Neuron (in vitro differentiated cells): Measurements from ENCODE around the gene NHSL2.

Experiments used
- H2AFZ ChIP-seq: one replicate; pipeline ENCODE4 v1.6.1; 2013; ENCODE audit warnings: low read depth, mild to moderate bottlenecking, inconsistent platforms, low read length, moderate library complexity
- H3K27me3 ChIP-seq: one replicate; pipeline ENCODE4 v1.6.1; 2013; ENCODE audit warnings: low read length; ENCODE audit not compliant: insufficient read depth
- H3K36me3 ChIP-seq: one replicate; pipeline ENCODE4 v1.6.1; 2013; ENCODE audit warnings: low read length; ENCODE audit not compliant: insufficient read depth
- H3K4me1 ChIP-seq: one replicate; pipeline ENCODE4 v1.6.1; 2013; ENCODE audit warnings: low read length; ENCODE audit not compliant: insufficient read depth
- H3K4me3 ChIP-seq: 2 replicates; pipeline ENCODE4 v1.5.1; 2013; ENCODE audit warnings: mild to moderate bottlenecking, low read length, moderate library complexity
- H3K9me3 ChIP-seq: one replicate; pipeline ENCODE4 v1.6.1; 2013; ENCODE audit warnings: low read length

NHSL2 gene

GRCh38 chrX:72031118-72031517 lies 120.5 kb downstream of the NHSL2 start:
- peaks cover 12% of the 10 kb centered on the region for H3K4me1 ChIP-seq
- H3K4me3 ChIP-seq = no peak overlapping the region
- no peak overlapping the region for H2AFZ ChIP-seq
- no peaks in the 10 kb centered on the region for H3K9me3 ChIP-seq
- no peaks in the 10 kb centered on the region for H3K27me3 ChIP-seq
- no peaks in the 10 kb centered on the region for H3K36me3 ChIP-seq

GRCh38 chrX:72031634-72032033 lies 121.0 kb downstream of the NHSL2 start:
- Histone ChIP-seq H3K36me3 (no peaks in the 10 kb centered on the region), H3K4me3 (no peak overlapping the region), H3K4me1 (peaks cover 12% of the 10 kb centered on the region), H3K27me3 (no peaks in the 10 kb centered on the region), H2AFZ (no peak overlapping the region), H3K9me3 (no peaks in the 10 kb centered on the region)

- Histone ChIP-seq H3K27me3 (peaks cover 3% of the 10 kb centered on the region), H3K4me3 (no peak overlapping the region), H3K4me1 (no peaks in the 10 kb centered on the region), H2AFZ (no peak overlapping the region), H3K36me3 (no peaks in the 10 kb centered on the region), H3K9me3 (no peaks in the 10 kb centered on the region)
Observed at GRCh38 chrX:72037601-72038000, 127.0 kb downstream of the NHSL2 start.

GRCh38 chrX:72038016-72038415 lies 127.4 kb downstream of the NHSL2 start:
- Histone ChIP-seq H3K36me3 (no peaks in the 10 kb centered on the region), H3K27me3 (peaks cover 3% of the 10 kb centered on the region), H2AFZ (no peak overlapping the region), H3K9me3 (no peaks in the 10 kb centered on the region), H3K4me3 (no peak overlapping the region), H3K4me1 (no peaks in the 10 kb centered on the region)

- Histone ChIP-seq H3K27me3 (peaks cover 3% of the 10 kb centered on the region), H3K9me3 (no peaks in the 10 kb centered on the region), H3K36me3 (no peaks in the 10 kb centered on the region), H2AFZ (no peak overlapping the region), H3K4me1 (no peaks in the 10 kb centered on the region), H3K4me3 (no peak overlapping the region)
Observed at GRCh38 chrX:72038868-72039267, 128.2 kb downstream of the NHSL2 start.

GRCh38 chrX:72040506-72040905 lies 129.9 kb downstream of the NHSL2 start:
- no peaks in the 10 kb centered on the region for H3K36me3 ChIP-seq
- no peak overlapping the region for H2AFZ ChIP-seq
- H3K9me3 ChIP-seq = no peaks in the 10 kb centered on the region
- H3K4me1 ChIP-seq = peaks cover 7% of the 10 kb centered on the region
- H3K4me3 ChIP-seq = no peak overlapping the region
- peaks cover 3% of the 10 kb centered on the region for H3K27me3 ChIP-seq

GRCh38 chrX:72041176-72041575 lies 130.5 kb downstream of the NHSL2 start:
- H3K4me1 ChIP-seq = peaks cover 11% of the 10 kb centered on the region
- H3K9me3 ChIP-seq = no peaks in the 10 kb centered on the region
- peaks cover 3% of the 10 kb centered on the region for H3K27me3 ChIP-seq
- no peak overlapping the region for H3K4me3 ChIP-seq
- H2AFZ ChIP-seq = no peak overlapping the region
- no peaks in the 10 kb centered on the region for H3K36me3 ChIP-seq

GRCh38 chrX:72041871-72042851 lies 131.5 kb downstream of the NHSL2 start:
- peaks cover 11% of the 10 kb centered on the region for H3K4me1 ChIP-seq
- H3K27me3 ChIP-seq = peaks cover 3% of the 10 kb centered on the region
- H3K4me3 ChIP-seq = no peak overlapping the region
- no peak overlapping the region for H2AFZ ChIP-seq
- no peaks in the 10 kb centered on the region for H3K36me3 ChIP-seq
- H3K9me3 ChIP-seq = no peaks in the 10 kb centered on the region

- Histone ChIP-seq H3K27me3 (peaks cover 3% of the 10 kb centered on the region), H3K4me3 (no peak overlapping the region), H3K36me3 (no peaks in the 10 kb centered on the region), H3K9me3 (no peaks in the 10 kb centered on the region), H3K4me1 (peaks cover 11% of the 10 kb centered on the region), H2AFZ (no peak overlapping the region)
Observed at GRCh38 chrX:72042852-72043248, 132.2 kb downstream of the NHSL2 start.

GRCh38 chrX:72043636-72044035 lies 133.0 kb downstream of the NHSL2 start:
- Histone ChIP-seq H3K27me3 (peaks cover 3% of the 10 kb centered on the region), H2AFZ (no peak overlapping the region), H3K4me3 (no peak overlapping the region), H3K4me1 (peaks cover 11% of the 10 kb centered on the region), H3K9me3 (no peaks in the 10 kb centered on the region), H3K36me3 (no peaks in the 10 kb centered on the region)

- Histone ChIP-seq H3K36me3 (no peaks in the 10 kb centered on the region), H3K4me3 (no peak overlapping the region), H2AFZ (no peak overlapping the region), H3K4me1 (peaks cover 11% of the 10 kb centered on the region), H3K9me3 (no peaks in the 10 kb centered on the region), H3K27me3 (peaks cover 3% of the 10 kb centered on the region)
Observed at GRCh38 chrX:72045141-72045540, 134.5 kb downstream of the NHSL2 start.

GRCh38 chrX:72045552-72046277 lies 135.1 kb downstream of the NHSL2 start:
- peaks cover 3% of the 10 kb centered on the region for H3K27me3 ChIP-seq
- H3K4me1 ChIP-seq = peaks cover 11% of the 10 kb centered on the region
- H3K9me3 ChIP-seq = no peaks in the 10 kb centered on the region
- H2AFZ ChIP-seq = no peak overlapping the region
- no peak overlapping the region for H3K4me3 ChIP-seq
- no peaks in the 10 kb centered on the region for H3K36me3 ChIP-seq

- H3K9me3 ChIP-seq = no peaks in the 10 kb centered on the region
- H2AFZ ChIP-seq = no peak overlapping the region
- peaks cover 11% of the 10 kb centered on the region for H3K4me1 ChIP-seq
- no peaks in the 10 kb centered on the region for H3K36me3 ChIP-seq
- peaks cover 3% of the 10 kb centered on the region for H3K27me3 ChIP-seq
- H3K4me3 ChIP-seq = no peak overlapping the region
Observed at GRCh38 chrX:72046447-72046846, 135.8 kb downstream of the NHSL2 start.
